Lower leg skin (tissue), 3 donors: ENCODE results near the gene DOHH.

Experiments used
- CTCF ChIP-seq, 3 donors: fragments of 450-650 bp; IDR thresholded peaks; one replicate each; pipeline ENCODE4 v1.5.1; 2016; ENCODE audit warnings: antibody characterized with exemption in 3 of 3, mild to moderate bottlenecking in 3 of 3, moderate library complexity in 2 of 3
- POLR2A ChIP-seq, 2 donors: fragments of 450-650 bp; IDR thresholded peaks; one replicate each; pipeline ENCODE4 v1.6.1; 2016 to 2017; ENCODE audit warnings: antibody characterized with exemption in 2 of 2, mild to moderate bottlenecking in 1 of 2, moderate library complexity in 1 of 2

GRCh38 chr19:3515891-3516422 is 15.5 kb upstream of the DOHH start:
- no peak for TF ChIP-seq CTCF (IDR thresholded peaks at IDR 0.05)
- TF ChIP-seq POLR2A (IDR thresholded peaks at IDR 0.05), result no peak
